ENCODE data around the gene RRAS2. TPM values are rescaled to one million over a fixed set of nuclear protein-coding genes. Genes with fewer than 3 reads are reported as not detected.

RRAS2 gene
- total RNA-seq, 2 experiments from 2014 or later = 87.9 to 92.0 TPM

- TF ChIP-seq, protein P1, sequence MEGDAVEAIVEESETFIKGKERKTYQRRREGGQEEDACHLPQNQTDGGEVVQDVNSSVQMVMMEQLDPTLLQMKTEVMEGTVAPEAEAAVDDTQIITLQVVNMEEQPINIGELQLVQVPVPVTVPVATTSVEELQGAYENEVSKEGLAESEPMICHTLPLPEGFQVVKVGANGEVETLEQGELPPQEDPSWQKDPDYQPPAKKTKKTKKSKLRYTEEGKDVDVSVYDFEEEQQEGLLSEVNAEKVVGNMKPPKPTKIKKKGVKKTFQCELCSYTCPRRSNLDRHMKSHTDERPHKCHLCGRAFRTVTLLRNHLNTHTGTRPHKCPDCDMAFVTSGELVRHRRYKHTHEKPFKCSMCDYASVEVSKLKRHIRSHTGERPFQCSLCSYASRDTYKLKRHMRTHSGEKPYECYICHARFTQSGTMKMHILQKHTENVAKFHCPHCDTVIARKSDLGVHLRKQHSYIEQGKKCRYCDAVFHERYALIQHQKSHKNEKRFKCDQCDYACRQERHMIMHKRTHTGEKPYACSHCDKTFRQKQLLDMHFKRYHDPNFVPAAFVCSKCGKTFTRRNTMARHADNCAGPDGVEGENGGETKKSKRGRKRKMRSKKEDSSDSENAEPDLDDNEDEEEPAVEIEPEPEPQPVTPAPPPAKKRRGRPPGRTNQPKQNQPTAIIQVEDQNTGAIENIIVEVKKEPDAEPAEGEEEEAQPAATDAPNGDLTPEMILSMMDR (IDR thresholded peaks at IDR 0.05) = no peak
- Mint-ChIP-seq H3K36me3 (ENCODE audit: low read depth) (no peaks in the 10 kb centered on the region), H3K27ac (no peak overlapping the region), H3K27me3 (no peaks in the 10 kb centered on the region), H3K9me3 (no peaks in the 10 kb centered on the region), H3K4me1 (ENCODE audit: low read depth) (peaks cover 3% of the 10 kb centered on the region), H3K4me3 (no peak overlapping the region)
- ATAC-seq (no peak), DNase-seq (no peak)
- CTCF ChIA-PET = no interaction called here
- POLR2A ChIA-PET = interaction anchor here (1.2 kb wide), 1 partner anchor 38 kb away, joined by 4 read pairs; no protein-coding TSS in a partner anchor
- intact Hi-C loops (cut with micrococcal nuclease) = no loop called here
Measured at GRCh38 chr11:14393889-14394288, 34.9 kb upstream of the RRAS2 start.

DNA sequence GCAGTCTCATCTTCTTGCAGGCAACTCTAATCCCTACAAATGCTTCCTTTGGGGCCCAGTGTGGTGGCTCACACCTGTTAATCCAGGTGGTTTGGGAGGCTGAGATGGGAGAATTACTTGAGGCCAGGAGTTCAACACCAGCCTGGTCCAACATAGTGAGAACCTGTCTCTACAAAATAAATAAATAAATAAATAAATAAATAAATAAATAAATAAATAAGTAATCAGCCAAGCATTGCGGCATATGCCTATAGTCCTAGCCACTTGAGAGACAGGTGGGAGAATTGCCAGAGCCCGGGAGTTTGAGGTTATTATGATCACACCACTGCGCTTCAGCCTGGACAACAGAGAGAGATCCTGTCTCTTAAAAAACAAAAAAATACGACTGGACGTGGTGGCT, 34.1 kb upstream of the RRAS2 start:
- H3K27me3 Mint-ChIP-seq = no peaks in the 10 kb centered on the region
- no peaks in the 10 kb centered on the region for H3K9me3 Mint-ChIP-seq
- DNase-seq (no peak), ATAC-seq (no peak)
- CTCF ChIA-PET = no interaction called here
- no peaks in the 10 kb centered on the region for H3K36me3 Mint-ChIP-seq (ENCODE audit: low read depth)
- POLR2A ChIA-PET = no interaction called here
- H3K4me1 Mint-ChIP-seq (ENCODE audit: low read depth) = peaks cover 3% of the 10 kb centered on the region
- TF ChIP-seq, protein P1 (IDR thresholded peaks at IDR 0.05) = no peak
- no peak overlapping the region for H3K4me3 Mint-ChIP-seq
- H3K27ac Mint-ChIP-seq = no peak overlapping the region
- intact Hi-C loops (cut with micrococcal nuclease) = no loop called here

DNA sequence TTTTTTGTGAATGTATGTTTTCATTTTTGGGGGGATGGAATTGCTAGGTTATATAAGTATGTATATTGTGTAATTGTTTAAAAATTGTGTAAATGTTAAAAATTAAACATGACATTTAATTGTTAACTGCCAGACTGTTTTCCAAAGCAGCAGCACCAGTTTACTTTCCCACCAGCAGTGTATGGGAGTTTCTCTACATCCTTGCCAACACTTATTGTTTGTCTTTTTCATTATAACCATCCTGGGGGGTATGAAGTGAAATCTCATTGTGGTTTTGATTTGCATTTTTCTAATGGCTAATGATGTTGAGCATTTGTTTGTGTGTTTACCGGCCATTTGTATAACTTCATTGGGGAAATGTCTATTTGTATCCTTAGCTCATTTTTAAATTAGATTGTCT, 31.7 kb upstream of the RRAS2 start:
- TF ChIP-seq, protein P1 (IDR thresholded peaks at IDR 0.05) = no peak
- no peak overlapping the region for H3K27ac Mint-ChIP-seq
- peaks cover 3% of the 10 kb centered on the region for H3K4me1 Mint-ChIP-seq (ENCODE audit: low read depth)
- intact Hi-C loops (cut with micrococcal nuclease) = no loop called here
- POLR2A ChIA-PET = no interaction called here
- H3K27me3 Mint-ChIP-seq = no peaks in the 10 kb centered on the region
- CTCF ChIA-PET = interaction anchor here (1.0 kb wide), 1 partner anchor 28 kb away, joined by 4 read pairs; no protein-coding TSS in a partner anchor
- H3K9me3 Mint-ChIP-seq = no peaks in the 10 kb centered on the region
- ATAC-seq (no peak), DNase-seq (no peak)
- no peaks in the 10 kb centered on the region for H3K36me3 Mint-ChIP-seq (ENCODE audit: low read depth)
- H3K4me3 Mint-ChIP-seq = no peak overlapping the region

DNA sequence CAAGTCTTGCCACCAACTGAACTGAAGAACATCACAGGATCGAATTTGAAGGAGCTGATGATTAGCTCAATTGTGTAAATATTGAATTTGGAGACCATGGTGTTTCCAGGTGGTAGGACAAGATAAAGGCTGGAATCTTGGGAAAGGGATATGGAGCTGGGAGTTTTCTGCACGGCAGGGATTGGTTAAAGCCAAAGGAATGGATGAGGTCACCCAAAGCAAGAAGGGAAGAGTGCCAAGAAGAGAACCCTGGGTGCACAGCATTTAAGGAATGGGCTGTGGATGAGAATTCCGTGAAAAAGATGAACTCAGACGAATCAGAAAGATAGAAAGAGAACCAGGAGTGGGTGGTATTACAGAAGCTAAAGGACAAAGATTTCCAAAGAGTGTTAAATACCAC, 29.4 kb upstream of the RRAS2 start:
- TF ChIP-seq, protein P1 (IDR thresholded peaks at IDR 0.05) = no peak
- H3K27me3 Mint-ChIP-seq = no peaks in the 10 kb centered on the region
- POLR2A ChIA-PET = interaction anchor here (1.4 kb wide), 1 partner anchor 13 kb away, joined by 4 read pairs; no protein-coding TSS in a partner anchor
- no peak overlapping the region for H3K27ac Mint-ChIP-seq
- no peaks in the 10 kb centered on the region for H3K9me3 Mint-ChIP-seq
- no peak overlapping the region for H3K4me3 Mint-ChIP-seq
- no peaks in the 10 kb centered on the region for H3K4me1 Mint-ChIP-seq (ENCODE audit: low read depth)
- no peak for DNase-seq
- CTCF ChIA-PET = interaction anchor here (0.9 to 1.6 kb wide), 6 partner anchors 10 to 67 kb away, joined by 3 to 6 read pairs (median 4); no protein-coding TSS in a partner anchor
- intact Hi-C loops (cut with micrococcal nuclease) = no loop called here
- no peak for ATAC-seq
- H3K36me3 Mint-ChIP-seq (ENCODE audit: low read depth) = no peaks in the 10 kb centered on the region

- ChIA-PET CTCF (interaction anchor here (1.0 to 1.1 kb wide), 2 partner anchors 8 to 10 kb away, joined by 3 read pairs; no protein-coding TSS in a partner anchor), POLR2A (interaction anchor here (0.6 to 1.0 kb wide), 2 partner anchors 40 to 665 kb away, joined by 3 to 4 read pairs; no protein-coding TSS in a partner anchor)
Measured at GRCh38 chr11:14386895-14387480, 28.0 kb upstream of the RRAS2 start.

More at GRCh38 chr11:14386895-14387480, 28.0 kb upstream of the RRAS2 start:
- TF ChIP-seq, protein P1 (IDR thresholded peaks at IDR 0.05) = no peak
- Mint-ChIP-seq H3K27me3 (peaks cover 2% of the 10 kb centered on the region), H3K36me3 (ENCODE audit: low read depth) (no peaks in the 10 kb centered on the region), H3K4me3 (no peak overlapping the region), H3K27ac (no peak overlapping the region), H3K9me3 (no peaks in the 10 kb centered on the region), H3K4me1 (ENCODE audit: low read depth) (no peaks in the 10 kb centered on the region)
- DNase-seq (no peak), ATAC-seq (no peak)
- intact Hi-C loops (cut with micrococcal nuclease) = no loop called here
